ENCODE data around the gene SLC22A5. TPM values are rescaled to one million over a fixed set of nuclear protein-coding genes. Genes with fewer than 3 reads are reported as not detected.
A peak's percentile ranks its signal among the peaks of the same experiment; 100 is the strongest.

SLC22A5 gene
- total RNA-seq, 1 donor from 2014 or later = 13.1 TPM

GRCh38 chr5:132417889-132418485 is 48.5 kb downstream of the SLC22A5 start:
- TF ChIP-seq, protein P1, sequence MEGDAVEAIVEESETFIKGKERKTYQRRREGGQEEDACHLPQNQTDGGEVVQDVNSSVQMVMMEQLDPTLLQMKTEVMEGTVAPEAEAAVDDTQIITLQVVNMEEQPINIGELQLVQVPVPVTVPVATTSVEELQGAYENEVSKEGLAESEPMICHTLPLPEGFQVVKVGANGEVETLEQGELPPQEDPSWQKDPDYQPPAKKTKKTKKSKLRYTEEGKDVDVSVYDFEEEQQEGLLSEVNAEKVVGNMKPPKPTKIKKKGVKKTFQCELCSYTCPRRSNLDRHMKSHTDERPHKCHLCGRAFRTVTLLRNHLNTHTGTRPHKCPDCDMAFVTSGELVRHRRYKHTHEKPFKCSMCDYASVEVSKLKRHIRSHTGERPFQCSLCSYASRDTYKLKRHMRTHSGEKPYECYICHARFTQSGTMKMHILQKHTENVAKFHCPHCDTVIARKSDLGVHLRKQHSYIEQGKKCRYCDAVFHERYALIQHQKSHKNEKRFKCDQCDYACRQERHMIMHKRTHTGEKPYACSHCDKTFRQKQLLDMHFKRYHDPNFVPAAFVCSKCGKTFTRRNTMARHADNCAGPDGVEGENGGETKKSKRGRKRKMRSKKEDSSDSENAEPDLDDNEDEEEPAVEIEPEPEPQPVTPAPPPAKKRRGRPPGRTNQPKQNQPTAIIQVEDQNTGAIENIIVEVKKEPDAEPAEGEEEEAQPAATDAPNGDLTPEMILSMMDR (conservative IDR thresholded peaks at IDR 0.05; ENCODE audit: low read depth, low read length) = no peak
- no peak overlapping the region for H3K4me3 ChIP-seq (ENCODE audit: low read depth, low read length)
- no peak for DNase-seq (ENCODE audit: low read depth)

GRCh38 chr5:132418881-132419280 is 49.4 kb downstream of the SLC22A5 start:
- TF ChIP-seq, protein P1 (conservative IDR thresholded peaks at IDR 0.05; ENCODE audit: low read depth, low read length) = no peak

DNA sequence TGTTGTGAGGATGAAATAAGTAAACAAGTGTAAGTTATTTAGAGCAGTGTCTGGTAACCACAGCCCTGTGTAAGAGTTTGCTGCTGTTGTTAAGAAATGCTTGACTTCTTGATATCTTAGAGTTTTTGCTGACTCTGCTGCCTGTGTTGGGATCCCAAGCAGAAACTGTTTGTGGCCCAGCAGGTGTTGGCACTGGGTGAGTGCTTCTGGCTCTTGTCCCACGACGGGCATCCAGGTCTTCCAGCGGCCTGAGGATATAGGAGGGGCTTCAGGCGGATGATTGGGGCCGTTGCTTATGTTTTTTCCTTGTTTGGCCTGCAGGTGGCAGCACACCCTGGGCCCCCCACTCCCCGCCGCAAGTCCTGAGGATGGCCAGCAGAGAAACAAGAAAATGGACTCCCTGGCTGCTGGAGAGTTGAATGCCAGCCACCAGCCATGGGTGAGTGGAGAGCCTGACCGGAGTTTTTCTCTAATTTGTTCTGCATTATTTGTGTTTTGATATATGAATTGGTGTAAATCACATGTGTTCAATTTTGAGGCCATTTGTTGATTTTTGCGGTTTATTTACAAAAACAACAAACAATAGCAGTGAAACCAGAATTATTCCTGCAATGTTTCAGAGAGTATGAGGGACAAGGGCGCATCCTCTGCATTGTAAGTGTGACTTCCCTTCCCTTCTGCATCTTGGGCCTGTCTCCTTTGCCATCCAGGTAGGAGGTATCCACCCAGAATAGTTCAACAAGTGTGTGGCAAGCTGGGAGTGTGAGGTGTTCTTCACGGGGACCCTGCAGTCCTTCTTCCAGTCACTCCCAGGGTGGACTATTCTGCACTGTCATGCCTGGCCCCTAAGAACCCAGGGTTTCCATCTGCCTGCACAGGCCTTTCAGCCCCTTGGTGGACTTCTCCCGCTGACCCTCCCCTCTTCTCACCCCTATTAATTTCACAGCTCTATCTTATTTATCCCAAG is 50.3 kb downstream of the SLC22A5 start:
- TF ChIP-seq, protein P1 (conservative IDR thresholded peaks at IDR 0.05; ENCODE audit: low read depth, low read length) = peak; percentile 85
- DNase-seq (ENCODE audit: low read depth) = no peak

More at GRCh38 chr5:132418881-132419280, 49.4 kb downstream of the SLC22A5 start:
- no peak for DNase-seq (ENCODE audit: low read depth)
- H3K4me3 ChIP-seq (ENCODE audit: low read depth, low read length) = no peak overlapping the region

DNA sequence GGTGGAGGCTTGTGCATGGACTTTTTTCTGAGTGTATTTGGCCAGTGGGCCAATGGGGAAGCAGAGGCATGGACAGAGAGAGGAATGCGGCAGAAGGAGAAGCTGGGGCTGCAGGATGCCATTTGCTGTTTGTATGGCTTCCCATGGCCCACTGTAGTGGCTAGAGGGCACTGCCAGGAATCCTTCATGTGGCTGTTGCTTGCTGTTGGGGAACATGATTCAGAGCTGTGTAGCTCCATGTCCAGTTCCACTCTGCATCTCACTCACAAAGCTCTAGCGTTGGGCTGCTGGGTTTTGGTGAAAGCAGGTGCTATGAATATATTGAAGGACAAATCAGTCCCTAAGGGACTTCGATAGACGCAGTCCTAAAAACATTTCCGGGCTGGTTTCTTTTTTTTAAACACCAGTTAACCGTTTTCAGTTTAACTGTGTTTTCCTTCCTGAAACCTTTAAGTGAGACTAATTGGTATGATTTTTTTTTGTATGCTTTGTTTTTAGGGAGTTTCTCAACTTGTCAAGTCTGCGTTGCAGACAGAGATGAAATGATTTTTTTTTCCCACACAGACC is 51.3 kb downstream of the SLC22A5 start:
- DNase-seq (ENCODE audit: low read depth) = no peak
- TF ChIP-seq, protein P1 (conservative IDR thresholded peaks at IDR 0.05; ENCODE audit: low read depth, low read length) = no peak
- no peak overlapping the region for H3K4me3 ChIP-seq (ENCODE audit: low read depth, low read length)

More for the DNA sequence above, 50.3 kb downstream of the SLC22A5 start:
- no peak overlapping the region for H3K4me3 ChIP-seq (ENCODE audit: low read depth, low read length)

- TF ChIP-seq, protein P1 (conservative IDR thresholded peaks at IDR 0.05; ENCODE audit: low read depth, low read length) = no peak
Measured at GRCh38 chr5:132421462-132421861, 52.0 kb downstream of the SLC22A5 start.

GRCh38 chr5:132422720-132423437 is 53.4 kb downstream of the SLC22A5 start:
- DNase-seq (ENCODE audit: low read depth) = no peak
- no peak overlapping the region for H3K4me3 ChIP-seq (ENCODE audit: low read depth, low read length)
- TF ChIP-seq, protein P1 (conservative IDR thresholded peaks at IDR 0.05; ENCODE audit: low read depth, low read length) = no peak

More at GRCh38 chr5:132421462-132421861, 52.0 kb downstream of the SLC22A5 start:
- H3K4me3 ChIP-seq (ENCODE audit: low read depth, low read length) = no peak overlapping the region
- no peak for DNase-seq (ENCODE audit: low read depth)
